ENCODE measurements around the gene TRMT44. TPM values are rescaled to one million over a fixed set of nuclear protein-coding genes. Genes with fewer than 3 reads are reported as not detected.
"Not testable (repeated sequence)": the region's sequence is repeated elsewhere in the genome, so short reads cannot be mapped to it uniquely, and the experiment has no call there.

TRMT44 gene
- total RNA-seq, 1 experiment from 2014 or later, result 19.5 TPM

DNA sequence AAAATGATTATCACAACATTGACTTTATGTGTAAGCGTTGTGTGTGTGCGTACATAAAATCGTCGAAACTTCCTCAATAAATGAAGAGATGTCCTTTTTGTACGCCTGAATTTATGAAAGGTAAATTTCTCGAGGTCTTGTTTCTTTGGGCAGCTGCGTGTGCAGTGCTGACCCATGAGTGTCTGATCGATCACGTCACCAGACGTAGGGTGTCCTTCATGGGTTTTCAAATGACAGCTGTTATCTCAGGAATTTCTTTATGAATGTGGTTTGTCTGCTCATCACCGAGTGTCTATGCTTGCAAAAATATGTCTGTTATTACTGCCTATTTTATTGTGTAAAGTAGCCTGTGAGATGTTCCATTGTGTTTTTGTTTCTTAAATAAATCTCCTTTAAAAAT lies 71.9 kb downstream of the TRMT44 start:
- DNase-seq (ENCODE audit: low read depth), result no peak

GRCh38 chr4:8513080-8513479 lies 72.5 kb downstream of the TRMT44 start:
- not testable (repeated sequence) for DNase-seq (ENCODE audit: low read depth)

DNA sequence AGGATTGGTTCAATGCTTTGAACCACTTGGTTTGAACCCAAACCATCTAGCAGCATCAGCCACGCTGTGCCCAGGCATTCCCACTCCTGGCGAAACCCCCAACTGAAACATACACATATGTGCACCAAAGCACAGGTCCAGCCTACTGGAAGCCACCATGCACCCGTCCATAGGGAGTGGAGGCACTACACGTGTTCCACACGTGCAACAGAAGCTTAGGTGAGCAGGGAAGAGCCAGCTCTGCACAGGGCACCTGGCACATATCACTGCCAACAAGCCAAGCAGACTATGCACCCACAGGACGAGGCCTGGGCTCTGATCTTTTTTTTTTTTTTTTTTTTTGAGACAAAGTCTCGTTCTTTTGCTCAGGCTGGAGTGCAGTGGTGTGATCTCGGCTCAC lies 73.4 kb downstream of the TRMT44 start:
- no peak for DNase-seq (ENCODE audit: low read depth)

- DNase-seq (ENCODE audit: low read depth), result no peak
Measured at GRCh38 chr4:8514391-8514790, 73.8 kb downstream of the TRMT44 start.

GRCh38 chr4:8515316-8516060 lies 74.9 kb downstream of the TRMT44 start:
- DNase-seq (ENCODE audit: low read depth), result peak; percentile 69

DNA sequence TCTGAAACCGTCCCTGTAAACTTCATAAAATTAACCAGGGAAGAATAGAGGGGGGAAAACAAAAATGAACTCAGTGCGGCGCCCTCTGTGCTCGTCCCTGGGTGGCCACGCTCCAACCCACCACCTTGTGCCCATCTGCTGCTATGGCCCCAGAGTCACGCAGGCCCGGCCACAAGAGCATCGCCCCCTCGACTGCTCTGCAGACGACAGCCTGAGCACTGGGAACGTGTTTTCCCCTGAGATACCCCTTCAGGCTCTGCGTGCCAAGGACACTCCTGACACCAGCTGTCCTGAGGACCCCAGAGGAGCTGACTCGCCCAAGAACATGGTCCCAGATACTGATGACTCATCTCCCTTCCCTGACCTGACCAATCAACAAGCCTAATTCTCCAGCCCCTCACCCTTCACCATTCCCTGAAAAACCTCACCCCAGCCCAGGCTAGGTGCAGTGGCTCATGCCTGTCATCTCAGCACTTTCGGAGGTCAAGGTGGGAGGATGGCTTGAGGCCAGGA lies 75.5 kb downstream of the TRMT44 start:
- no peak for DNase-seq (ENCODE audit: low read depth)

- no peak for DNase-seq (ENCODE audit: low read depth)
Measured at GRCh38 chr4:8516996-8517550, 76.5 kb downstream of the TRMT44 start.

DNA sequence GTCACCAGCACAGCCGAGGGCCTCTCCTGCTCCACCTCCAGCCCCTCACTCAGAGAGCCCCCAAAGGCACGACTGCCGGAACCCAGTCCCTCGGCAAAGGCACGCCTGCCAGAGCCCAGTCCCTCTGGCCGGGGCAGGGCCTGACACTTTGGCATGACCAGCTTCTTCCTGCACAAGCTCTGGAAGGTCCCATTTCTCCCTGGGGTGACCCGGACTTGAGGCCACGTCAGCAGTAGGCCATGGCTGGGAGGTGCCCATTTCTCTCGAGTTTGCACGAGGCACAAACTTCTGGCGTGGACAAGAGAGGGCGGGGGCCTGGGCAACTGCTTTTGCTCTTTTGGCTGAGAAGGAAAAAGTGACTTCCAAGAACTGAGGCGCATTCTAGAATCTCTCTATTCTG lies 77.4 kb downstream of the TRMT44 start:
- DNase-seq (ENCODE audit: low read depth), result no peak

- no peak for DNase-seq (ENCODE audit: low read depth)
Measured at GRCh38 chr4:8522160-8523120, 81.9 kb downstream of the TRMT44 start.

DNA sequence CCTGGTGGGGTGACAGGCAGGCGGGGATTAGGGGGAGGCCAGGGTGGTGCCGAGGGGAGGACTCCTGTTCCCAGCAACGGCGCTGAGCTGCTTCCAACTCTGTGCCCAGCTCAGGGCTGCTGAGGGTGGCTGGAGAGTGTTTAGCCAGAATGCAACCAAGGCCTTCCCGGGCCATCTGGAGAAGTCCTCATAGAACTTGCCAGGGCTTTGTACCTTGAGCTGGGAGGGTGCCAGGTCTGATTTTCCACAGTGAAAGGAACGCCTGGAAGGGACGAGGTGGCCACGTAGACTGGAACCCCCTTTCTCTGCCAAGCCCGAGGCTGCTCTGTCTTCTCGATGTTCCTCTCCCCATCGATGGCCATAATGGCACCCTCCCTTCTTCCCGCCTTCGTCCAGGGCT lies 82.6 kb downstream of the TRMT44 start:
- no peak for DNase-seq (ENCODE audit: low read depth)

- DNase-seq (ENCODE audit: low read depth), result no peak
Measured at GRCh38 chr4:8523766-8524165, 83.2 kb downstream of the TRMT44 start.

DNA sequence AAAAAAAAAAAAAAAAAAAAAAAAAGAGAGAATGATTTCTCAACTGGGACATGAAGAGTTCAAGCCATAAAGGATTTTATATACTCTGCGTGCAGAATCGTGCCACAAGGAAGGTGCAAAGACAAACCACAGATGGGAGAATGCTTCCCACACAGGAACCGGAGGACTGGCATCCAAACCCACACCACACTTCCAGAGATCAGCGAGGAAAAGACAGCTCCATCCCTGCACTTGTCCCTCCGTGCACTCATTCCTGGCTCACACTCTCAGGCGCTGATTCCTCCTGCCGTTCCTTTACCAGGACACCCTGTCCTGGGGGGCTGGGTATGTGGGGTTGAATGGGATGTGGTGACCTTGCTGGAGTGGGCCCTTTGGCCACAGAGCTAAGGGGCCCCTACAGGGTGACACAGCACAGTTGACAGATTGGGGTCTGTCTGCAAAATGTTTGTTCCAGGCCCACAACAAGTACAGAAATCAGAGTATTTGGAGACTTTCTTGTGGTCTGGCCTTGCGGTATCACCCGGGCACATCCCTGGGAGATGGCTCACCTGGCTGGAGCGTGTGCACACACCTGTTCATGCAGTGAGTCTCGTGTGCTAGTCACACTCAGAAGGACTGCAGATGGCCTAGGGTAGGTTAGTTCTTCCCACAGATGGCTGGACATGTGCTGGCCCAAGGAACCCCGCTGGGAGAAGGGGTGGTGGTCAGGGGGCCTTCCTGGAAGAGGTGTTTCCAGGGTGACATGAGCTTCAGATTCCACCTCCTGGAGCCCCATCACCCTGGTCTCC lies 84.2 kb downstream of the TRMT44 start:
- DNase-seq (ENCODE audit: low read depth), result no peak

DNA sequence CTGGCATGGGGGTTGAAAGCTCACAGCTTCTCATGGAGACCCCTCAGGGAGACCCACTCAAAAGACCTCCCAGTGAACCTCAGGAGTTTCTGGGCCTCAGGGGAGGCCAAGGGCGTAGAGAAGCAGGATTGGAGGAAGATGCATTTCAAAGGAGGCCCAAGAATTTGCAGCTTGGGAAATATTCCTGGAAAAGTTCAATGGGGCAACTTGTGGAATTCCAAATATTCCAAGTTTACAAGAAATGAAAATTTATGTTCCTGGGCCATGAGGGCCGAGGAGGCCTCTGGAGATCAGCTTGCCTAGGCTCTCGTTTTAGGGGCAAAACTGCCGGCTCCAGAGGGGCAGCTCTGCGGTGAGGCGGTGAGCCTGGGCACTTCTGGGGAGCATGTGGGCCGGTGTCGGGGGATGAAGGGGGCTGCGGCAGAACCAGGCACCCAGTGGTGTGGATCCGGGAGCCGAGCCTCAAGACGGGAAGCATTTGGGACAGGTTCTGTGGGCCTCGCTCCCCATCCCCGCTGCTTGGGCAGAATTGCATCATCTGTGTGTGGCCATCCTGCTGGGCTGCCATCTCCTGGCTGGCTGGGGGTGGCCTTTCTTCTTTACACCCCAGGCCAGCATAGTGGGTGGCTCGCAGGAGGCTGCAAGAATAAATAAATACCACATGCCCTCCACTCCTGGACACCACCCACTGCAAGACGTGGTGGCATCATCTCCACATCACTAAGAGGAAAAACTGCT lies 85.0 kb downstream of the TRMT44 start:
- no peak for DNase-seq (ENCODE audit: low read depth)

Other genes starting within 250 kb of the TRMT44 start
- 10.1 and 19.9 TPM in 2 replicates for gene SH3TC1, start 241.5 kb upstream of the TRMT44 start, total RNA-seq (2014; rRNA removed; shearing (Covaris generic))
- 0.11 and 0.27 TPM in 2 replicates for gene HTRA3, start 171.0 kb upstream of the TRMT44 start, total RNA-seq (2014; rRNA removed; shearing (Covaris generic))
- 12.2 and 13.4 TPM in 2 replicates for gene ACOX3, start 54 bp upstream of the TRMT44 start, total RNA-seq (2014; rRNA removed; shearing (Covaris generic))
- gene GPR78, start 139.6 kb downstream of the TRMT44 start, total RNA-seq (2014; rRNA removed; shearing (Covaris generic)), result not detected in 2 replicates
- gene CPZ, start 152.0 kb downstream of the TRMT44 start, total RNA-seq (2014; rRNA removed; shearing (Covaris generic)), result 0.80 and 0.83 TPM in 2 replicates

Measured in Daoy (cell line).